Progenitor cell of endocrine pancreas (in vitro differentiated cells): ENCODE data around the gene NSMF. TPM values are rescaled to one million over a fixed set of nuclear protein-coding genes. Genes with fewer than 3 reads are reported as not detected.

Experiments
- DNase-seq: peaks from one replicate; pipeline ENCODE4 v3.0.0; 2021; ENCODE audit warnings: low spot score; ENCODE audit not compliant: unreplicated experiment
- H3K27ac Mint-ChIP-seq: 2 replicates; pipeline ENCODE4 v1.8.0; 2021; ENCODE audit warnings: mild to moderate bottlenecking, moderate library complexity, mixed read lengths
- H3K27me3 Mint-ChIP-seq: 2 replicates; pipeline ENCODE4 v1.8.0; 2021; ENCODE audit warnings: mixed read lengths
- H3K36me3 Mint-ChIP-seq: 2 replicates; pipeline ENCODE4 v1.8.0; 2022; ENCODE audit warnings: mixed read lengths; ENCODE audit not compliant: insufficient read depth
- H3K4me1 Mint-ChIP-seq: 2 replicates; pipeline ENCODE4 v1.8.0; 2021; ENCODE audit warnings: low read depth, mixed read lengths
- H3K4me3 Mint-ChIP-seq: 2 replicates; pipeline ENCODE4 v1.8.0; 2021; ENCODE audit warnings: low read depth, mild to moderate bottlenecking, moderate library complexity, mixed read lengths
- H3K9me3 Mint-ChIP-seq: 2 replicates; pipeline ENCODE4 v1.8.0; 2021; ENCODE audit warnings: low read depth, mixed read lengths
- CTCF ChIP-seq: fragments of 200-600 bp; sonication (generic); IDR thresholded peaks from one replicate; pipeline ENCODE4 v1.5.0; 2021; ENCODE audit warnings: antibody characterized with exemption, mild to moderate bottlenecking; ENCODE audit not compliant: unreplicated experiment
- total RNA-seq: library from RNA; stranded (reverse); gene quantifications from 2 replicates; pipeline ENCODE4 v1.2.1, GENCODE V29; 2021

NSMF gene
- total RNA-seq, 1 donor from 2014 or later, result 57.4 TPM

GRCh38 chr9:137449931-137450538, 9.1 kb downstream of the NSMF start:
- DNase-seq, result no peak
- no peak for TF ChIP-seq CTCF
- Mint-ChIP-seq H3K27me3 (peaks cover 3% of the 10 kb centered on the region), H3K9me3 (no peaks in the 10 kb centered on the region), H3K27ac (no peak overlapping the region), H3K4me1 (peaks cover 7% of the 10 kb centered on the region), H3K36me3 (no peaks in the 10 kb centered on the region), H3K4me3 (no peak overlapping the region)

GRCh38 chr9:137449081-137449844, 9.9 kb downstream of the NSMF start:
- Mint-ChIP-seq H3K27ac (no peak overlapping the region), H3K9me3 (no peaks in the 10 kb centered on the region), H3K36me3 (no peaks in the 10 kb centered on the region), H3K4me1 (peaks cover 5% of the 10 kb centered on the region), H3K27me3 (peaks cover 3% of the 10 kb centered on the region), H3K4me3 (no peak overlapping the region)
- no peak for DNase-seq
- no peak for TF ChIP-seq CTCF

- Mint-ChIP-seq H3K9me3 (no peaks in the 10 kb centered on the region), H3K36me3 (no peaks in the 10 kb centered on the region), H3K27ac (no peak overlapping the region), H3K4me1 (peaks cover 5% of the 10 kb centered on the region), H3K4me3 (no peak overlapping the region), H3K27me3 (peaks cover 4% of the 10 kb centered on the region)
- TF ChIP-seq CTCF, result no peak
- DNase-seq, result no peak
Measured at GRCh38 chr9:137448602-137448962, 10.6 kb downstream of the NSMF start.

- H3K27ac Mint-ChIP-seq, result no peak overlapping the region
- peaks cover 6% of the 10 kb centered on the region for H3K27me3 Mint-ChIP-seq
- no peak for DNase-seq
- H3K4me3 Mint-ChIP-seq, result no peak overlapping the region
- H3K4me1 Mint-ChIP-seq, result peaks cover 5% of the 10 kb centered on the region
- no peaks in the 10 kb centered on the region for H3K9me3 Mint-ChIP-seq
- no peaks in the 10 kb centered on the region for H3K36me3 Mint-ChIP-seq
- TF ChIP-seq CTCF, result no peak
Measured at GRCh38 chr9:137447722-137448601, 11.2 kb downstream of the NSMF start.

GRCh38 chr9:137446851-137447471, 12.2 kb downstream of the NSMF start:
- H3K4me3 Mint-ChIP-seq, result no peak overlapping the region
- H3K4me1 Mint-ChIP-seq, result peaks cover 6% of the 10 kb centered on the region
- H3K9me3 Mint-ChIP-seq, result no peaks in the 10 kb centered on the region
- DNase-seq, result no peak
- H3K27ac Mint-ChIP-seq, result no peak overlapping the region
- no peaks in the 10 kb centered on the region for H3K36me3 Mint-ChIP-seq
- TF ChIP-seq CTCF, result no peak
- peaks cover 7% of the 10 kb centered on the region for H3K27me3 Mint-ChIP-seq
